Activated CD4-positive, alpha-beta T cell treated with anti-CD3 and anti-CD28 coated beads, Interleukin-10, Interleukin-2, amounts not matched to agents 100 ng/mL and 50 ng/mL, durations not matched to agents 16 hours and 8 hours (primary cell): ENCODE measurements around the gene EHBP1L1.
"Not testable (repeated sequence)": the region's sequence is repeated elsewhere in the genome, so short reads cannot be mapped to it uniquely, and the experiment has no call there.

Experiments
- DNase-seq: peaks from one replicate; pipeline ENCODE4 v3.0.0-alpha.2; 2020

EHBP1L1 gene

DNA sequence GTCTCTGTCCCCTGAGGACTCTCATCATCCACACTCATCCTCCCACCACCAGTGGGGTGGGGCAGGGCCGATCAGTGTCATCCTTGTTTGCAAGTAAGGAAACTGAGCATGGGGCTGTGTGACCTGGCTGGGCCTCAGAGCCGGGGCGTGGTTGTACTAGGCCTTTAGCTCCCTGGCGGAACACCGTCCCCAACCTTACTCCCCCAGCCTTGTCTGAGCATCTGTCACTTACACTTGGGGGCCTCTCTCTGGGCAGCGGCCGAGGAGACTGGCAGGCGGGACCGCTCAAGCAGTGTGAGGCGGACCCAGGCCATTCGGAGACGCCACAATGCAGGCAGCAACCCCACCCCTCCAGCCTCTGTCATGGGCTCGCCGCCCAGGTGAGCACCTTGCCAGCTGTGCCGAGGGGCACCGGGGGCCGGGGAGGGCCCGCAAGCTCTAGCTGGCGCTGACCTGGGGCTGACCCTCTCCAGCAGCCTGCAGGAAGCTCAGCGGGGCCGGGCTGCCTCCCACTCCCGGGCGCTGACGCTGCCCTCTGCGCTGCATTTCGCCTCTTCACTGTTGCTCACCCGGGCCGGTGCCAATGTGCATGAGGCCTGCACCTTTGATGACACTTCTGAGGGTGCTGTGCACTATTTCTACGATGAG, 43.6 kb downstream of the EHBP1L1 start:
- no peak for DNase-seq

DNA sequence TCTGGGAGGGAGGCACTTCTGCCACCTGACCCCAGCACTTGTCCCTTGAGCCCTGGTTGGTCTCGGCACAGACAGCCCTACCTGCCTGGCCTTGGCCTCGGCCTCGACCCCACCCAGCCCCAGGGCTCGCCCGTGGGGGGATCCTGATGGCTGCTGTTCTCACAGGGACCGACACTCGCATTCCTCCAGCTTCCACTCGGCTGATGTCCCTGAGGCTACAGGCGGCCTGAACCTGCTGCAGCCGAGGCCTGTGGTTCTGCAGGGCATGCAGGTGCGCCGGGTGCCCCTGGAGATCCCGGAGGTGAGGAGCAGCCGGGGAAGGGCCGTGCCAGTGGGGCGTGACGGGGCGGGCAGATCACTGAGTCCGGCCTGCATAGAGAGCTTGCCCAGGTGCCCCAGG, 44.8 kb downstream of the EHBP1L1 start:
- DNase-seq, result no peak

- DNase-seq, result no peak
Measured at GRCh38 chr11:65621460-65621859, 45.6 kb downstream of the EHBP1L1 start.

GRCh38 chr11:65622011-65622410, 46.2 kb downstream of the EHBP1L1 start:
- DNase-seq, result no peak

DNA sequence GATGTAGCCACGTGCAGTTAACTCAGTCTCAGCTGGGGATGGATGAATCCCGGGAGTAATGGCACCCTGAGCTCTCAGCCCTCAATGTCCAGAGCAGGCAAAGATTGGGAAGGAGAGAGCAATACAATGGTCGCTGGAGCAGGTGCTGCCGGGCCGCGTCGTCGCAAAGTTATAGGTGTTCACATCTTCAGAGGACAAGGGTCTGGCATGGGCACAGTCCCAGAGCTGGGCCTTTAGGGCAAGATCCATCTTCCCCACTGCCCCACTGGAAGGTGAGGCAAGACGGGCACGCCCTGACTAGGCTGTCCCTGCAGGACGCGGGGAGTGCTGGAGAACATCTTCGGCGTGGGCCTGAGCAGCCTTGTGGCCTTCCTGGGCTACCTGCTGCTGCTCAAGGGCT, 47.3 kb downstream of the EHBP1L1 start:
- no peak for DNase-seq

- no peak for DNase-seq
Measured at GRCh38 chr11:65623852-65624616, 48.2 kb downstream of the EHBP1L1 start.

- DNase-seq, result no peak
Measured at GRCh38 chr11:65624931-65625627, 49.2 kb downstream of the EHBP1L1 start.

GRCh38 chr11:65625628-65626342, 49.9 kb downstream of the EHBP1L1 start:
- peak; percentile 48 for DNase-seq

- no peak for DNase-seq
Measured at GRCh38 chr11:65627202-65627601, 51.3 kb downstream of the EHBP1L1 start.

DNA sequence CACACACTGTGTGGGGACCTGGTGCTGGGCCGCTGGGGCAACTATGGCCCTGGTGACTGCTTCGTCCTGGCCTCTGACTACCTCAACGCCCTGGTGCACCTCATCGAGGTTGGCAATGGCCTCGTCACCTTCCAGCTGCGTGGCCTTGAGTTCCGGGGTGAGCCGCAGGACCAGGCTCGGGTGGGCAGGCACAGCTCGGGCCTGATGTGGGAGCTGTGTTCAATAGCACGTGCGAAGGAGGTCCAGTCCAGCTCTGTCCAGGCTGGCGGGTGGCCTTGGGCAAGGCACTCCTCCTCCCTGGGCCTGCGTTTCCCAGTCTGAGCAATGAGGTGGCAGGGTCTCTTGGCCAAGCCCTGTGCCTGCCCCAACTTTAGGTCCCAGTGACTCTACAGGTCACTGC, 53.7 kb downstream of the EHBP1L1 start:
- no peak for DNase-seq

DNA sequence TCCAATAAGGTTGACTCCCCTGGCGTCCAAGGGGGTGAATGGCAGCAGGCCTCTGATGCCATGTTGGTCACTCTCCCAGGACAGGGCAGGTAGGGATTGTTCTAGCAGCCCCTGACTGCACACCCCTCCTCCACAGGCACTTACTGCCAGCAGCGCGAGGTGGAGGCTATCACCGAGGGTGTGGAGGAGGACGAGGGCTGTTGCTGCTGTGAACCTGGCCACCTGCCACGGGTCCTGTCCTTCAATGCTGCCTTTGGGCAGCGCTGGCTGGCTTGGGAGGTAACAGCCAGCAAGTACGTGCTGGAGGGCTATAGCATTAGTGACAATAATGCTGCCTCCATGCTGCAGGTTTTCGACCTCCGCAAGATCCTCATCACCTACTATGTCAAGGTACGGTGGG, 54.4 kb downstream of the EHBP1L1 start:
- DNase-seq, result no peak

- DNase-seq, result no peak
Measured at GRCh38 chr11:65633390-65634108, 57.7 kb downstream of the EHBP1L1 start.

DNA sequence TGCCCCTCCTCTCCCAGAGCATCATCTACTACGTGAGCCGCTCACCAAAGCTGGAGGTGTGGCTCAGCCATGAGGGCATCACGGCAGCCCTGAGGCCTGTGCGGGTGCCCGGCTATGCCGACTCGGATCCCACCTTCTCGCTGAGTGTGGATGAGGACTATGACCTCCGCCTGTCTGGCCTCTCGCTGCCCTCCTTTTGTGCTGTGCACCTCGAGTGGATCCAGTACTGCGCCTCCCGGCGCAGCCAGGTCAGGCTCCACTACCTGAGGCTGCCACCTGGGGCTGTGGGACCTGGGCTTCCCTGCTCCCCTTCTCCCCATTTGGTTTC, 58.2 kb downstream of the EHBP1L1 start:
- no peak for DNase-seq

DNA sequence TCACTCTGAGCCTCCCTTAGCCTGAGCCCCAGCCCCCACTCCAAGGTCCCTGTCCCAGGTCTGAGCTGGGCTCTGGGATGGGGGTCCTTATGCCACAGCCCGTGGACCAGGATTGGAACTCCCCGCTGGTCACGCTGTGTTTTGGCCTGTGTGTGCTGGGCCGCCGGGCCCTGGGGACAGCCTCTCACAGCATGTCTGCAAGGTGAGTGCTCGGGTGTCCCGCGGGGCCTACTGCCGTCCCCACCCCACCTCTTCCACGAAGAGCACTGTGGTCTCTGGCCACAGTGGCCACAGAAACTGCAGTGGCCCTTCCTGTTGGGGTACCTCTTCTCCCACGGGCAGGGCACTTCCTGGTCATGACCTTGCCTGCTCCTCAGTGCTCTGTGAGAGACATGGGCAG, 58.6 kb downstream of the EHBP1L1 start:
- no peak for DNase-seq

DNA sequence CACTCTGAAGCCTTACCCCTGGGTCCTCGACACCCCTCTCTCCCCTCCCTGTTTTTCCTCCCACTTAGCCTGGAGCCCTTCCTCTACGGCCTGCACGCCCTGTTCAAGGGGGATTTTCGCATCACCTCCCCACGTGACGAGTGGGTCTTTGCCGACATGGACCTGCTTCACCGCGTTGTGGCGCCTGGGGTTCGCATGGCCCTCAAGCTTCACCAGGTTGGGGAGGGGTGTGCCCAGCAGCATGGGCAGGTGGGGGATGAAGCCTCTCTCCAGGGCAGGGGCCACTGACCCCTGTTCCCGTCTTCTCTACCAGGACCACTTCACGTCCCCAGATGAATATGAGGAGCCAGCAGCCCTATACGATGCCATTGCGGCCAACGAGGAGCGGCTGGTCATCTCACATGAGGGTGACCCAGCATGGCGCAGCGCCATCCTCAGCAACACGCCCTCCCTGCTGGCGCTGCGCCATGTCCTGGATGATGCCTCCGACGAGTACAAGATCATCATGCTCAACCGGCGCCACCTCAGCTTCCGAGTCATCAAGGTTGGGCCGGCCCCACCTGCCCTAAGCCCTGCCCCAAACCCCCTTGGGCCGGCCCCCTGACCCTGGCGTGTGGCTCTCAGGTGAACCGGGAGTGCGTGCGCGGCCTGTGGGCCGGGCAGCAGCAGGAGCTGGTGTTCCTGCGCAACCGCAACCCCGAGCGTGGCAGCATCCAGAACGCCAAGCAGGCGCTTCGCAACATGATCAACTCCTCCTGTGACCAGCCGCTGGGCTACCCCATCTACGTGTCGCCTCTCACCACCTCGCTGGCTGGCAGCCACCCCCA, 59.3 kb downstream of the EHBP1L1 start:
- DNase-seq, result no peak

GRCh38 chr11:65636108-65637031, 60.5 kb downstream of the EHBP1L1 start:
- no peak for DNase-seq

DNA sequence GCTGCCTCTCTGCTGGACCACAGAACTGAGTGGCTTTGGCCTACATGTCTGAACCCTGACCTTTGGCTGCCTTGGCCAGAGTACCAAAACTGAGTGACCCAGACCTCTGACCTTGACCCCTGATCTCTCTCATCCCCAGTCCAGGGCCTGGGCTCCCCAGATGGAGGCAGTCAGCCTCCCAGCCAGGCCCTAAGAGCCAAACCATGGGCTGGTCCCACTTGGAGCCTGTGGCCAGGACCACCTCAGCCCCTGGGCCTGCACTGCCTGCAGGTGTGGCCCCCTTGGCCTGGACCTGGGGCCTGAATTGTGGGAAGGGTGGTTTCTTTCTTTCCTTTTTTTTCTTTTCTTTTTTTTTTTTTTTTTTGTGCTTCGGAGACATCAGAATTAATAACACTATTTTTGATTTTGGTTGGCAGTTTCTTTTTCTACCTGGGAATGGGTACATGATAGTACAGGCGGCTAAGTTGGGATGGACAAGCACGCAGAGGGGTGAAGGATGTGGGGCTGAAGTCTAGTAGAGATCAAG, 61.2 kb downstream of the EHBP1L1 start:
- DNase-seq, result no peak

GRCh38 chr11:65637794-65638419, 62.1 kb downstream of the EHBP1L1 start, which contains the start of gene SIPA1:
SIPA1 (plus strand) TSS chr11:65638101; CDS start chr11:65640922, 2,821 bp downstream.
- peak; percentile 82 for DNase-seq

DNA sequence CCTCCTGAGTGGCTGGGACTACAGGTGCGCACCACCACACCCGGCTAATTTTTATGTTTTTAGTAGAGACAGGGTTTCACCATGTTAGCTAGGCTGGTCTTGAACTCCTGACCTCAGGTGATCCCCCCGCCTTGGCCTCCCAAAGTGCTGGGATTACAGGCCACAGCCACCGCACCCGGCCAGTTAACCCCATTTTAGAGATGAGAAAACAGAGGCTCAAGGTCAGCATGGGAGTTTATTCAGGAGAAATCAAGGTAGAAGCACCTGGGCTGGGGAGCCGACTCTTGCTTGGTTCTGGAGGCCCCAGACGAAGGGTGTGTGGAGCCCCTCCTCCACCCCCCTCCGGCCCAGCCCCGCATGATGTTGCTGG, 63.4 kb downstream of the EHBP1L1 start:
- not testable (repeated sequence) for DNase-seq
